GM23248 (cell line): ENCODE results near the gene IL20RA. TPM values are rescaled to one million over a fixed set of nuclear protein-coding genes. Genes with fewer than 3 reads are reported as not detected.

Experiments
- DNase-seq: peaks from one replicate; pipeline ENCODE4 v3.0.0-alpha.2; 2015
- H2AFZ ChIP-seq: fragments of 200-600 bp; sonication (generic); 2 replicates; pipeline ENCODE4 v1.6.1; 2016; ENCODE audit warnings: antibody characterized with exemption
- H3F3A ChIP-seq: fragments of 200-600 bp; sonication (generic); 2 replicates; pipeline ENCODE4 v1.6.1; 2016; ENCODE audit warnings: mild to moderate bottlenecking, antibody characterized with exemption, mixed run types; ENCODE audit not compliant: insufficient read depth
- H3K27ac ChIP-seq: fragments of 200-600 bp; sonication (generic); 2 replicates; pipeline ENCODE4 v1.5.1; 2016; ENCODE audit warnings: mild to moderate bottlenecking
- H3K27me3 ChIP-seq: fragments of 200-600 bp; sonication (generic); replicated peaks from 2 replicates; pipeline ENCODE4 v1.6.1; 2016; ENCODE audit warnings: mild to moderate bottlenecking; ENCODE audit not compliant: insufficient read depth
- H3K36me3 ChIP-seq: fragments of 200-600 bp; sonication (generic); 2 replicates; pipeline ENCODE4 v1.6.1; 2016; ENCODE audit warnings: low read depth, mild to moderate bottlenecking
- H3K4me1 ChIP-seq: fragments of 200-600 bp; sonication (generic); 2 replicates; pipeline ENCODE4 v1.6.1; 2016; ENCODE audit warnings: mild to moderate bottlenecking; ENCODE audit not compliant: insufficient read depth
- H3K4me2 ChIP-seq: fragments of 200-600 bp; sonication (generic); one replicate; pipeline ENCODE4 v1.6.1; 2016; ENCODE audit warnings: mild to moderate bottlenecking; ENCODE audit not compliant: unreplicated experiment
- H3K4me3 ChIP-seq: fragments of 200-600 bp; sonication (generic); 2 replicates; pipeline ENCODE4 v1.5.1; 2016; ENCODE audit warnings: mild to moderate bottlenecking
- H3K79me2 ChIP-seq: fragments of 200-600 bp; sonication (generic); 2 replicates; pipeline ENCODE4 v1.6.1; 2016; ENCODE audit warnings: mild to moderate bottlenecking; ENCODE audit not compliant: insufficient read depth
- H3K9ac ChIP-seq: fragments of 200-600 bp; sonication (generic); 2 replicates; pipeline ENCODE4 v1.6.1; 2016; ENCODE audit warnings: mild to moderate bottlenecking
- H3K9me2 ChIP-seq: fragments of 200-600 bp; sonication (generic); 2 replicates; pipeline ENCODE4 v1.6.1; 2016; ENCODE audit warnings: mixed run types, mild to moderate bottlenecking, moderate library complexity; ENCODE audit not compliant: insufficient read depth
- H3K9me3 ChIP-seq: fragments of 200-600 bp; sonication (generic); one replicate; pipeline ENCODE4 v1.6.1; 2017; ENCODE audit warnings: low read depth
- H4K20me1 ChIP-seq: fragments of 200-600 bp; sonication (generic); 2 replicates; pipeline ENCODE4 v1.6.0; 2016; ENCODE audit not compliant: insufficient read depth
- EZH2 ChIP-seq: fragments of 200-600 bp; sonication (generic); IDR thresholded peaks from 2 replicates; pipeline ENCODE4 v1.6.1; 2018; ENCODE audit warnings: antibody characterized with exemption, mild to moderate bottlenecking; ENCODE audit not compliant: insufficient read depth, poor library complexity, severe bottlenecking
- EZH2phosphoT487 ChIP-seq: fragments of 200-600 bp; sonication (generic); IDR thresholded peaks from 2 replicates; pipeline ENCODE4 v1.6.1; 2018; ENCODE audit warnings: antibody characterized with exemption, moderate library complexity, mild to moderate bottlenecking, low read depth; ENCODE audit not compliant: insufficient read depth
- WGBS, 2 experiments: methylation state at CpG; one replicate each; pipeline ENCODE4 v1.1.6; 2015 to 2017; ENCODE audit warnings: low lambda C conversion rate in 2 of 2, low coverage in 1 of 2; ENCODE audit errors: missing lambda C conversion rate in 2 of 2; 5-methylcytosine and 5-hydroxymethylcytosine counted together
- in situ Hi-C: fragments of 300-500 bp; cut with MboI; formaldehyde crosslinking; loops from 2 replicates; pipeline ENCODE4 v1.15.0; 2020
- polyA plus RNA-seq: library from polyadenylated mRNA; unstranded; fragments of >200 nt; fragmentation: Nextera tagmentation; extraction: Ambion mirVana; gene quantifications from 2 replicates; pipeline ENCODE4 v1.2.1, GENCODE V29; 2016
- small RNA-seq: library from RNA; depleted of rRNA; stranded (forward); fragments of <200 nt; gene quantifications from one replicate; pipeline ENCODE3, GENCODE V24; 2014; ENCODE audit warnings: low read depth, low replicate concordance
- total RNA-seq: library from RNA; depleted of rRNA; stranded (reverse); fragments of >200 nt; shearing (Covaris generic); gene quantifications from 2 replicates; pipeline ENCODE4 v1.2.3, GENCODE V29; 2014; rRNA removed

IL20RA gene
- total and polyA plus RNA-seq, 2 experiments from 2014 or later: not detected

DNA sequence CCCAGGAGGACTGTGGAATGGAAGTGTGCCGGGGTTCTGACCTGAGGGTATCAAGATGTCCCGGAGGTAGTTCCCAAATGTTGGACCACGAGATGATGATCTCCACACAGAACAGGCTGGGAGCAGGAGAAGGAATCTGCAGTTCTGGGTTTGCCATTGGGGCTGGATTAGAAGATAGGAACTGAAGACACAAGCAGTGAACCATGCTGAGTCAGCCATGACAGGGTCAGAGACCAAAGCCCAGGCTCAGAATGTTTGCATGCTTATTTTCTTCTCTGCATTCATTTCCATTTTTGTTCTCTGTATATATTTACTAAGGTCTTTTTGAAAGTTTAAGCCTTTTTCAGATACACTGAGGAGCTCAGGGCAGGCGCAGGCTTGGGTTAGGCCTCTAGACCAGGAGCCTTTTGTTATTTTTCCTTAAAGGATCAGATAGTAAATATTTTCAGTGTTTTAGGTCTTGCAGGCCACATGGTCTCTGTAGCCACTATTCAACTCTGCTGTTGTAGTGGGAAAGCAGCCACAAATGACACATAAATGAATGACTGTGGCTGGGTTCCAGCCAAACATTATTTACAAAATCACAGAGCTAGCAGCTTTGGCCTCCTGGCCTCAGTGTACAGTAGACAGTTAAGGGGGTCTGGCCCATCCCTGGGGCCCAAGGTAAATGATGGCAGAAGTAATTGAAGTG lies 94.2 kb downstream of the IL20RA start:
- Histone ChIP-seq H3K27me3 (peaks cover 4% of the 10 kb centered on the region; the same call in 1 of the 2 replicates), H3K79me2 (no peaks in the 10 kb centered on the region), H3K4me2 (no peak overlapping the region), H3F3A (no peaks in the 10 kb centered on the region), H3K9ac (no peak overlapping the region), H3K4me3 (no peak overlapping the region), H4K20me1 (no peaks in the 10 kb centered on the region), H2AFZ (no peak overlapping the region), H3K9me2 (no peaks in the 10 kb centered on the region), H3K27ac (no peak overlapping the region), H3K9me3 (no peaks in the 10 kb centered on the region), H3K36me3 (no peaks in the 10 kb centered on the region), H3K4me1 (no peaks in the 10 kb centered on the region)
- DNase-seq: peak; percentile 10
- in situ Hi-C loops: no loop called here
- 67 to 77% methylated on average over 4 of the region's 4 CpGs for WGBS, 2 experiments
- TF ChIP-seq EZH2 (no peak), EZH2phosphoT487 (no peak)

Small RNA genes lying within 50 kb of the gene (small RNA-seq; reads per million reads assigned to genes)
- not detected for gene RPL35AP3

Other genes with a start within 250 kb of the IL20RA start
- 6.2 and 11.0 TPM in 2 replicates for gene PEX7, start 222.4 kb downstream of the IL20RA start, total RNA-seq
- 9.4 and 10.7 TPM in 2 replicates for gene PEX7, start 222.4 kb downstream of the IL20RA start, polyA plus RNA-seq
- gene SLC35D3, start 122.7 kb downstream of the IL20RA start, total RNA-seq: not detected in 2 replicates
- gene SLC35D3, start 122.7 kb downstream of the IL20RA start, polyA plus RNA-seq: not detected in 2 replicates
- gene IL22RA2, start 128.7 kb upstream of the IL20RA start, total RNA-seq: not detected in 2 replicates
- gene IL22RA2, start 128.7 kb upstream of the IL20RA start, polyA plus RNA-seq: not detected in 2 replicates
- 57.0 and 58.8 TPM in 2 replicates for gene IFNGR1, start 174.4 kb upstream of the IL20RA start, total RNA-seq
- 61.6 and 65.3 TPM in 2 replicates for gene IFNGR1, start 174.4 kb upstream of the IL20RA start, polyA plus RNA-seq